SK-N-SH (cell line): ENCODE measurements around the gene FGFBP2.

Experiments used
- CHD2 ChIP-seq: fragments of 150-350 bp; IDR thresholded peaks from 2 replicates; pipeline ENCODE4 v1.6.1; 2018; ENCODE audit warnings: low read length; ENCODE audit not compliant: partially characterized antibody
- CTCF ChIP-seq: fragments of 200-600 bp; sonication (generic); IDR thresholded peaks from 2 replicates; pipeline ENCODE4 v1.6.1; 2017; ENCODE audit warnings: antibody characterized with exemption, mild to moderate bottlenecking, moderate library complexity
- EP300 ChIP-seq, 2 experiments: IDR thresholded peaks; 2 replicates each; pipeline versions ENCODE4 v1.4.0 to v1.6.1; 2012; ENCODE audit warnings: borderline replicate concordance in 1 of 2, low read depth in 1 of 2, low read length in 1 of 2
- EZH2phosphoT487 ChIP-seq: fragments of 200-600 bp; sonication (generic); IDR thresholded peaks from 2 replicates; pipeline ENCODE4 v1.6.1; 2017; ENCODE audit warnings: low read depth, mixed run types, mild to moderate bottlenecking, antibody characterized with exemption, moderate library complexity, borderline replicate concordance
- FOXM1 ChIP-seq: IDR thresholded peaks from 2 replicates; pipeline ENCODE4 v1.4.0; 2012; ENCODE audit warnings: low read depth, mild to moderate bottlenecking
- JUND ChIP-seq: IDR thresholded peaks from 2 replicates; pipeline ENCODE4 v1.4.0; 2012
- MAX ChIP-seq: IDR thresholded peaks from 2 replicates; pipeline ENCODE4 v1.4.0; 2012; ENCODE audit warnings: low read depth
- PBX3 ChIP-seq: IDR thresholded peaks from 2 replicates; pipeline ENCODE4; 2012
- POLR2AphosphoS5 ChIP-seq: IDR thresholded peaks from 2 replicates; pipeline ENCODE4 v1.6.1; 2012; ENCODE audit warnings: low read depth, low read length
- RAD21 ChIP-seq: IDR thresholded peaks from 2 replicates; pipeline ENCODE4 v1.6.1; 2012; ENCODE audit warnings: mild to moderate bottlenecking, low read length
- REST ChIP-seq: IDR thresholded peaks from 2 replicates; pipeline ENCODE4 v1.6.1; 2012; ENCODE audit warnings: mild to moderate bottlenecking, low read depth, low read length, moderate library complexity
- TCF12 ChIP-seq: IDR thresholded peaks from 2 replicates; pipeline ENCODE4 v1.4.0; 2012
- USF2 ChIP-seq: fragments of 150-350 bp; IDR thresholded peaks from 2 replicates; pipeline ENCODE4 v1.6.1; 2017; ENCODE audit warnings: antibody characterized with exemption, low read length, low read depth, borderline replicate concordance

- peak; percentile 36; the same call in 1 of the 2 replicates for TF ChIP-seq POLR2AphosphoS5
- TF ChIP-seq USF2 = no peak
- no peak for TF ChIP-seq CTCF
- TF ChIP-seq EZH2phosphoT487 = no peak
- no peak for TF ChIP-seq FOXM1
- TF ChIP-seq PBX3 = peak; percentile 90
- peak in 1 of 2 experiments; percentile 73; a peak in 1 of 4 replicates for TF ChIP-seq EP300 (IDR thresholded peaks at IDR 0.05; ENCODE audit: borderline replicate concordance in 1 of 2, low read depth in 1 of 2, low read length in 1 of 2)
- TF ChIP-seq TCF12 = peak; percentile 89
- TF ChIP-seq MAX = peak; percentile 36; the same call in 1 of the 2 replicates
- peak; percentile 77 for TF ChIP-seq JUND
- no peak for TF ChIP-seq RAD21
- TF ChIP-seq REST = no peak
- TF ChIP-seq CHD2 = no peak
Measured at GRCh38 chr4:15913631-15913970, 49.4 kb downstream of the FGFBP2 start.
